ENCODE data around the gene PKD2. TPM values are rescaled to one million over a fixed set of nuclear protein-coding genes. Genes with fewer than 3 reads are reported as not detected.

The PKD2 gene
- total RNA-seq, 1 donor from 2014 or later, result 33.1 TPM

DNA sequence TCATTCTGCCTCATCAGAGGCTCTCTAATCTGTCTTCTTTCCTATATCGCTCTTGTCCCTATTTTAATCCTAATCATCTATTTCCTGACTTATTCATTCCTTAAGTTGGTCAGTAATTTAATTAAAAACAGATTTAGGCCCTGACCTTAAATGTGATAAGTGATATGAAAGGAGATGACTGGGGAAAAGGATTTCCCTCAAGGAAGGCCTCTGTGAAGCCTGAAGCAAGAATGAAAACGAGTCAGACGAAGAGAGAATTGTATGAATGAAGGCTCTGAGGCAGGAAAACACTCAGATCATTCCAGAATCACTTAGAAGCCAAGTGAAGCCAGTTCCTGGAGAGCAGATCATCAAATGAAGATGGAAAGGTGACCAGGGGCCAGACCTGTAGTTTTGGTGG, 22.1 kb downstream of the PKD2 start:
- H3K4me1 ChIP-seq, result peaks cover 5% of the 10 kb centered on the region
- no peak overlapping the region for H3K4me3 ChIP-seq
- H3K9me3 ChIP-seq, result no peaks in the 10 kb centered on the region
- no peak for TF ChIP-seq POLR2AphosphoS5 (IDR thresholded peaks at IDR 0.05; ENCODE audit: insufficient read depth in 1 of 2, low read depth in 1 of 2)
- TF ChIP-seq, protein P1, sequence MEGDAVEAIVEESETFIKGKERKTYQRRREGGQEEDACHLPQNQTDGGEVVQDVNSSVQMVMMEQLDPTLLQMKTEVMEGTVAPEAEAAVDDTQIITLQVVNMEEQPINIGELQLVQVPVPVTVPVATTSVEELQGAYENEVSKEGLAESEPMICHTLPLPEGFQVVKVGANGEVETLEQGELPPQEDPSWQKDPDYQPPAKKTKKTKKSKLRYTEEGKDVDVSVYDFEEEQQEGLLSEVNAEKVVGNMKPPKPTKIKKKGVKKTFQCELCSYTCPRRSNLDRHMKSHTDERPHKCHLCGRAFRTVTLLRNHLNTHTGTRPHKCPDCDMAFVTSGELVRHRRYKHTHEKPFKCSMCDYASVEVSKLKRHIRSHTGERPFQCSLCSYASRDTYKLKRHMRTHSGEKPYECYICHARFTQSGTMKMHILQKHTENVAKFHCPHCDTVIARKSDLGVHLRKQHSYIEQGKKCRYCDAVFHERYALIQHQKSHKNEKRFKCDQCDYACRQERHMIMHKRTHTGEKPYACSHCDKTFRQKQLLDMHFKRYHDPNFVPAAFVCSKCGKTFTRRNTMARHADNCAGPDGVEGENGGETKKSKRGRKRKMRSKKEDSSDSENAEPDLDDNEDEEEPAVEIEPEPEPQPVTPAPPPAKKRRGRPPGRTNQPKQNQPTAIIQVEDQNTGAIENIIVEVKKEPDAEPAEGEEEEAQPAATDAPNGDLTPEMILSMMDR (IDR thresholded peaks at IDR 0.05), result no peak
- H3K27ac ChIP-seq, result peak overlapping the region; percentile 75
- no peaks in the 10 kb centered on the region for H3K27me3 ChIP-seq
- intact Hi-C loops (cut with DNase I), result no loop called here
- H3K36me3 ChIP-seq, result peaks cover 0 to 6% of the 10 kb centered on the region in 2 donors
- no peak for DNase-seq (ENCODE audit: extremely low spot score in 2 of 2)

DNA sequence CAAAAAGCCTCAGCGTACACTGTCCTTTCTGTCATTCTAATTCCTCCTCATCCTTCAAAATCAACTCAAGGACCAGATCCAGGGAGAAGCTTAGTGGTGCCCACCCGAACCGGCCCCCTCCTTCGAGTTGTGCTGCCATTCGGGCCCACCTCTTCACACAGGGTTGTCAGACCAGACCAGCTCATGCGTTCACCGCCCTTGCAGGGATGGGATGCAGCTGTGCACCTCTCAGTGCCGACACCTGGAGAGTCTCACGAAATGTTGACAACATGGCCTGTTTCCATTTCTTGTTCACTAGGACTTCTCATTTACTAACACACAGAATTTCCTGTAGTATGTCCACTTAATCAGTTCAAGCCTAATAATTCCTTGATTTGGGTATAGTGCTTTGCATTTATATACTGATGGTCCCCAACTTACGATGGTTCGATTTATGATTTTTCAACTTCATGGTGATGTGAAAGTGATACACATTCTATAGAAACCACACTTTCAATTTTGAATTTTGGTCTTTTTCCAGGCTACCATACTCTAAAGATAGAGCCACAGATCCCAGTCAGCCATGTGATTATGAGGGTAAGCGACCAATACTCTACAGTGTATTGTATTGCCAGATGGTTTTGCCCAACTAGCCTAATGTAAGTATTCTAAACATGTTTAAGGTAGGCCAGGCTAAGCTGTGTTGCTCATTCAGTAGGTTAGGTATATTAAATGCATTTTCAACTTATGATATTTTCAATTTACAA, 23.3 kb downstream of the PKD2 start:
- Histone ChIP-seq H3K4me3 (no peak overlapping the region), H3K36me3 (peaks cover 0 to 4% of the 10 kb centered on the region in 2 donors), H3K27ac (peak overlapping the region; percentile 75), H3K4me1 (peaks cover 5% of the 10 kb centered on the region), H3K27me3 (no peaks in the 10 kb centered on the region), H3K9me3 (no peaks in the 10 kb centered on the region)
- TF ChIP-seq POLR2A (IDR thresholded peaks at IDR 0.05), result no peak
- TF ChIP-seq, protein P1 (IDR thresholded peaks at IDR 0.05), result no peak
- intact Hi-C loops (cut with DNase I), result loop anchor here (10.0 kb wide), 1 partner anchor 184 kb away; no protein-coding TSS in a partner anchor
- DNase-seq (ENCODE audit: extremely low spot score in 2 of 2), result no peak

DNA sequence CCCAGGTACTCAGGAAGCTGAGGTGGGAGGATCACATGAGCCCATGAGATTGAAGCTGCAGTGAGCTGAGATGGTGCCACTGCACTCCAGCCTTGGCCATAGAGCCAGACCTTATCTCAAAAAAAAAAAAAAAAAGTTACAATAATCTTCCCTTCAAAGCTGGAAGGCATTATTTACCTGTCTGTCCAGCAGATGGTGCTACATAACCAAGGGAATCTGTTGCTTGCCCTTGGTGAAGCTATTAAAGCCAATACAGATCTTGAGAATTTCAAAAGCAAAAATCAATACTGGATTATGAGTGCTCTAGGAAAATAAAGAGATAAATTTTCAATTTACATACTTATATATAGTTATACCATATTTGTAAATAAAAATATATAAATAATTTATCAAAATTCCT, 25.9 kb downstream of the PKD2 start:
- H3K27me3 ChIP-seq, result no peaks in the 10 kb centered on the region
- H3K36me3 ChIP-seq, result peaks cover 0 to 24% of the 10 kb centered on the region in 2 donors
- intact Hi-C loops (cut with DNase I), result loop anchor here (10.0 kb wide), 1 partner anchor 181 kb away; no protein-coding TSS in a partner anchor
- H3K9me3 ChIP-seq, result no peaks in the 10 kb centered on the region
- DNase-seq (ENCODE audit: extremely low spot score in 2 of 2), result no peak
- H3K27ac ChIP-seq, result no peak overlapping the region
- H3K4me1 ChIP-seq, result peaks cover 5% of the 10 kb centered on the region
- TF ChIP-seq, protein P1 (IDR thresholded peaks at IDR 0.05), result peak; percentile 40 to 48 (median 48)
- TF ChIP-seq POLR2AphosphoS5 (IDR thresholded peaks at IDR 0.05; ENCODE audit: insufficient read depth in 1 of 2, low read depth in 1 of 2), result no peak
- H3K4me3 ChIP-seq, result no peak overlapping the region

DNA sequence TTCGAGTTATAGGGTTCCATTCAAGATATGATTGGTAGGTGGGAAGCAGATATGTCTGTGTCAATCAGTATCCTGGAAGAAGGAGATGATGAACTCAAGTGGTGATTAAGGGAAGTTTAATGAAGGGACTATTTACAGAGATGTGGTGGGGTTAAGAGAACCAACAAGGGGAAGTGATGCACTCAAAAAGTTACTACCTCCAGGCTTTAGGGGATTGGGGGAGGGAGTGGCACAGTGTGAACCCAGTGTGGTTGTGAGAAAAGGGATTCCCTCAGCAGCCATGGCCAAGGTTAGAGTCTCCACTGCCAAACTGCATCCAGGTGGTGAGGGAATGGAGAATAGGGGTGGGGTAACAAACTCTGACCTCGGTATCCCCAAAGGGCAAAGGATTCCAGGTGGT, 27.9 kb downstream of the PKD2 start:
- TF ChIP-seq POLR2A (IDR thresholded peaks at IDR 0.05), result no peak
- TF ChIP-seq POLR2AphosphoS5 (IDR thresholded peaks at IDR 0.05; ENCODE audit: insufficient read depth in 1 of 2, low read depth in 1 of 2), result no peak
- TF ChIP-seq, protein P1 (IDR thresholded peaks at IDR 0.05), result no peak
- DNase-seq (ENCODE audit: extremely low spot score in 2 of 2), result no peak
- Histone ChIP-seq H3K4me1 (no peaks in the 10 kb centered on the region), H3K27me3 (no peaks in the 10 kb centered on the region), H3K27ac (no peak overlapping the region), H3K4me3 (no peak overlapping the region), H3K9me3 (no peaks in the 10 kb centered on the region), H3K36me3 (peaks cover 0 to 42% of the 10 kb centered on the region in 2 donors)
- intact Hi-C loops (cut with DNase I), result loop anchor here (10.0 kb wide), 1 partner anchor 180 kb away; no protein-coding TSS in a partner anchor

DNA sequence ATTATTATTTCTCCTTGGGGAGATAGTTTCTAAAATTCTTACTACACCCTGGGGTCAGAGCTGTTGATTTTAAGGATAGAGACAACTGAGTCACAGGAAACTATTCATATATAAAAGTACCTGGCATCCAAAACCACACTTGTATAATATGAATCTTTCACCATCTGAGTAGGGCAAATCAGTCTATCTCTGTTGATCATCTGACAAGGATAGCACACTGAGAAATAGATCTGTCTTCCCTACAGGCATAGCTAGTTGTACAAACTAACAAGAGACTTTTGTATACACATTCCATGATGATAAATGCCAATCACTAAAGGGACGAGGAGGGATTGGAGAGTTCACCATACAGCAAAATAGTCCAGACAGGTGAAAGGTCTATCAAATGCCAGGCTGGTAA, 30.0 kb downstream of the PKD2 start:
- intact Hi-C loops (cut with DNase I), result loop anchor here (10.0 kb wide), 1 partner anchor 177 kb away; no protein-coding TSS in a partner anchor
- Histone ChIP-seq H3K9me3 (no peaks in the 10 kb centered on the region), H3K4me1 (peaks cover 15% of the 10 kb centered on the region), H3K27ac (no peak overlapping the region), H3K36me3 (peaks cover 0 to 64% of the 10 kb centered on the region in 2 donors), H3K4me3 (no peak overlapping the region), H3K27me3 (no peaks in the 10 kb centered on the region)
- no peak for DNase-seq (ENCODE audit: extremely low spot score in 2 of 2)
- no peak for TF ChIP-seq POLR2AphosphoS5 (IDR thresholded peaks at IDR 0.05; ENCODE audit: insufficient read depth in 1 of 2, low read depth in 1 of 2)
- TF ChIP-seq, protein P1 (IDR thresholded peaks at IDR 0.05), result no peak
- TF ChIP-seq POLR2A (IDR thresholded peaks at IDR 0.05), result no peak

All from vagina (tissue), 2 donors.